Activated CD4-positive, alpha-beta T cell treated with anti-CD3 and anti-CD28 coated beads for 4 hours (primary cell): ENCODE measurements around the gene PPP1R15B.
A peak's percentile ranks its signal among the peaks of the same experiment; 100 is the strongest.

Source experiments
- DNase-seq, 2 donors: peaks; one replicate each; pipeline ENCODE4 v3.0.0-alpha.2; 2020

Gene PPP1R15B

DNA sequence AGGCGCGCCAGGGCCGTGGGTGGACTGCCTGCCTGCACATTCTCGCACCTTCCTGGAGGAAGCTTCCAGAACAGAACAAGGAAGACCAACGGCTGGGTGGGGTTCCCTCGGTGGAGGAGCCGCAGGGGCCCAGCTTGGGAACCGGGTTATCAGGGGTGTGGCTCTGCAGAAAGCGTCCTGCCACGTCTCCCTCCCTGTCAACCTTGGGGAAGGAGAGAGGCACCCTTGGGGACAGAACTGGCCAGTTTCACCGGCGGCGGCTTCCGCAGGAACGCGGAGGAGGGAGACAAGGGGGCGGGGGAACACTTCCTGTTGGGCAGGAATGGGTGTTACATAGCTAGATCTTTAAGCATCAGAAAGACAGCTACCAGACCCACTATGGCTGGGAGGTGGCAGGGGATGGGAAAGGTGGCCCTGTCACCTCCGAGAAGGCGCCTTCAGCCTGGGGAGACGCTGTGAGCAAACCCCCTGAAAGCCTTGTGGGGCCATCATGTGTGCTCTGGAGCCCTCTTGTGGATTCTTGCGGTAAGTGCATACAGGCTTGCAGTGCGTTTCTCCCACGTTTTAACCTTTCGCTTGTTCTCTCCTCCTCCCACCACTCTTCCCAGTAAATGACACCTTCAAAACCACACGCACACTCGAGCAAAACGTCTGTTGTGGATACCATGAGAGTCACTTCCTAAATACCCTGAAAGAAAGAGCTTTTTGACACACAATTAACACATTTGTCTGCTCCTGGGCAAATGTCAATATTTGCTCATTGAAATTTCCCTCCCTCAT is 48.1 kb downstream of the PPP1R15B start:
- DNase-seq: peak; percentile 75 to 79

DNA sequence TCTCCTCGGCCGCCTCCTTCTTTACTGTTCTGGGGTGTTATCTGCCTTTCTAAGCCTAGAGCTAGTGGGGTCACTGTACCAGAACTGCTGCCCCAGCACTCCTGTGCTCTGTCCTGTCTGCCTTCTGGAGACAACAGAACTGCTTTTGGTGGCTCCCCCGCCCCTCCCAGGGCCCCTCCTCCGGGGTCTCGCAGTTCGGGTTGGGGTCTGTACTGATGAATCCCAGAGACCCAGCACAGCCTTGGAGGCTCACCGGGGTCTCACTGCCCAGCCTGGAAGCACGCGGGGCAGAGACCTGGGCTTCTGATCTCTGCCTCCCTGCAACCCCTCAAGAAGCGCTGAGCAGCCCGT is 48.7 kb downstream of the PPP1R15B start:
- DNase-seq: no peak

DNA sequence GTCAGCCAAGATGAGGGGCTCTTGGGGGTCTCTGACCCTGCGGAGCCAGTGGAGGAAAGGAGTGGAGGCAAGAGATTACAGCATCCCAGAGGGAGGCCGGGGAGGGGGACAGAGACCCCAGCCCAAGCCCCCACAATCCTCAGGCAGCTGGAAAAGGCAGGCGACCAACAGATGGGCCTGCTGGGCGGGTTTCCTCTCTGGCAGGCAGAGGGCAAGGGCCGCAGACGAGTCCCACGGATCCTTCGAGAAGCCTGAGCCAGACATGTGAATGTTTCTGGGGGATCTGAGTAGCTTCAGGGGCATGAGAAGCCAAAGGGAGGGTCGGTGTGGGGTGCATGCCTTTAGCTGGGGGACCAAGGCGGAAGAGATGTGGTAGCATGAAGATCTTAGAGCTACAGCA is 49.8 kb downstream of the PPP1R15B start:
- DNase-seq: no peak

DNA sequence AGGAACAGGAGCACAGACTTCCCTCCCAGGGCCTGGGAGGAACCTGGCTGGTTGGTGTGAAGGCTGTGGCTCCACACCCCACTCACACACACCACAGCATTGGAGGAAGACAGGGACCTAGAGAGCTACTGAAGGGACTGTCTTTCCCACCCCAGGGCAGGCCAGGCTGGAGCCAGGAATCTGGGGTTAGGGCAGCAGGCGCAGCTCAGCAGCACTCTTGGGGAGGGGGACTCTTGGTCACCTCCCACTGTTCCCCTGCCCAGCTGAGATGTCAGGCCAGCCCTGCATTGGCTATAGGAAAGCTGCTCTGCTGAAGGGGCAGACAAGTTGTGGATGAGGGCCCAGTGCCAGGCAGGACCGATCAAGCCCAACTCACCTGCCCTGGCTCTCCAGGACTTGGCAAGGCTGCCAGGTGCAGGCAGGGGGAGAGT is 50.3 kb downstream of the PPP1R15B start:
- DNase-seq: no peak

DNA sequence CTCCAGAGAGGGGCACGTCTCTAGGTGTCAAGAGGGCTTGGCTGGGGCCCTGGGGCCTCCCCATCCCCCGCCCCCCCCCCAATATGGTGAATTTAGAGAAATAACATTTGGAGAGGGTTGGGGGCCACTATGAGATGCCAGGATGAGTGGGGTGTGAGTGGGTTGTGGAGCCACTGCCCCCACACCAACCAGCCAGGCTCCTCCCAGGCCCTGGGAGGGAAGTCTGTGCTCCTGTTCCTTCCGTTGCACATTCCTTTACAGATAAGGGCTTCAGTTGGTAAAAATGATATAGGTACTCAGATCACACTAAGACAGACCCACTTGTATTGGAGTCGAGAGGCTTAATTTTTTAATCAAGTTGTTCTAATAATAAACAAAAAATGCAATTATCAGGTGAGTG is 51.3 kb downstream of the PPP1R15B start:
- DNase-seq: no peak

DNA sequence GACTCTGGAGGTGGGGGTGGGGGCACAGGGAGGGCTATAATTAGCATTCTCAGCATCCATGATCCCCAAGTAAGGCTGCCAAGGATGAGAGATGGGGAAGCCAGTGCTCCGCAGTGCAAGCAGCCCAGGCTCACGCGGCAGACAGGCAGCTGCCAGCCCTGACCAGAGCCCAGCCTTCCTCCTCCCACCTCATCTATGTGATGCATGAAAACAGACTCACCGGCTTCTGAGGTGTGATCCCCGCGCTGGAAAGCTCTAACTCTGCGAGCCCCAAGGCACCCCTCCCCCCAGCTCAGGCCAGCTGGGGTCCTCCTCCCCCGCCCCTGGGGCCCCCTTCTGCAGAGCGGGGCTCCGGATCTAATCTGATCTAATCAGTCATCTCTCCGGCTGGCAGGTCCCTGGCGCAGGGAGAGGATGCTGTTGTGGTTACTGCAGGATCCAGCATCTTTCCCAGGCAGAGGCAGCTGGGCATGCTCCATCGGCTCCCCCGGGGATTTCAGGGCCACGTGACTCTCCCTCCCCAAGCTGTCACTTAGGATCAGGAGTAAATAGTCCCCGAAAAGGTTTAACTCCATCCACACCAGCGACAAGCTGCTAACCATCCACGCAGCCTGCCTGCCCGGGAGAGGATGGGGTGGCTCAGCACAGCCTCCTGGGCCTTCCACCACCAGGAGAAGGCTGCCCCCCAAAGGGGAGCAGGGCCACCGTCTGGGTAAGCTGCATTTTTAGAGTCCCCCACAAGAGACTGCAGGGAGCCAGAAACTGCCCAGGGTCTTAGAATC is 52.0 kb downstream of the PPP1R15B start, which contains the start of gene PLEKHA6:
Gene PLEKHA6, minus strand, starts transcription at position 456 of the 782 bp plus-strand sequence. CDS start 86,202 bp downstream, outside the sequence.
- no peak for DNase-seq

DNA sequence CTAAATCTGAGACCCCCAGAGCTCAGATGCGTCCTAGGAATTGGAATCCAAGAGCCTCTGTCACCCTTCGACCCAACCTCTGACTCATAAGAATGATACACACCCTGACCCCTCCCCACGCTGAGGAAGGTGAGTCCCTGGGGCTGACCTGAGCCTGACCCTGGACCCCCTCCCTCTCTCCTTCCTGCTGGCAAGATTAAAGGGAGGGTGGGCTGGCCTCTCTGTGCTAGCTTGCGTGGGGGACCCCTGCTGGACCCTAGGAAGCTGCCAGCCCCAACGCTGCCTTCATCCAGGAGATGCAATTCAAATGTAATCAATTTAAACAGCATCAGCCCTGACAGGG is 52.5 kb downstream of the PPP1R15B start:
- no peak for DNase-seq

DNA sequence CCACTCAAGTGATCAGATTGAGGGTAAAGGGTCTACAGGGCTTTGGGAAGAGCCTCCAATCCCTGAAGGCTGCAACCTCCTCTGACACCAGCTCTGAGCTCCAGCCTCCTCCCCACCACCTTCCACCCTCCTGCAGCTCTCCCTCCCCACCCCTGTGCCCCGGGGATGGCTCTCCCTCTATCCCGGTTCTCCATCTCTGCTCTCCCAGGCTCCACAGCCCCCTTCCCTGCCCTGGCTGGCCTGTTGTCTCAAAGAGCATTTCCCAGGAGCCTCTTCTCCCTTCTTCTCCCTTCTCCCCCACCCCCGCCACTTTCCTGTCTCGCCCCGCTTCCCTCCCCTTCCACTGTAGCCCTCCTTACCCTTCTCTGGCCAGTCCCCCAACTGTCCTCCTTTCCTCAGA is 53.0 kb downstream of the PPP1R15B start:
- DNase-seq: no peak

DNA sequence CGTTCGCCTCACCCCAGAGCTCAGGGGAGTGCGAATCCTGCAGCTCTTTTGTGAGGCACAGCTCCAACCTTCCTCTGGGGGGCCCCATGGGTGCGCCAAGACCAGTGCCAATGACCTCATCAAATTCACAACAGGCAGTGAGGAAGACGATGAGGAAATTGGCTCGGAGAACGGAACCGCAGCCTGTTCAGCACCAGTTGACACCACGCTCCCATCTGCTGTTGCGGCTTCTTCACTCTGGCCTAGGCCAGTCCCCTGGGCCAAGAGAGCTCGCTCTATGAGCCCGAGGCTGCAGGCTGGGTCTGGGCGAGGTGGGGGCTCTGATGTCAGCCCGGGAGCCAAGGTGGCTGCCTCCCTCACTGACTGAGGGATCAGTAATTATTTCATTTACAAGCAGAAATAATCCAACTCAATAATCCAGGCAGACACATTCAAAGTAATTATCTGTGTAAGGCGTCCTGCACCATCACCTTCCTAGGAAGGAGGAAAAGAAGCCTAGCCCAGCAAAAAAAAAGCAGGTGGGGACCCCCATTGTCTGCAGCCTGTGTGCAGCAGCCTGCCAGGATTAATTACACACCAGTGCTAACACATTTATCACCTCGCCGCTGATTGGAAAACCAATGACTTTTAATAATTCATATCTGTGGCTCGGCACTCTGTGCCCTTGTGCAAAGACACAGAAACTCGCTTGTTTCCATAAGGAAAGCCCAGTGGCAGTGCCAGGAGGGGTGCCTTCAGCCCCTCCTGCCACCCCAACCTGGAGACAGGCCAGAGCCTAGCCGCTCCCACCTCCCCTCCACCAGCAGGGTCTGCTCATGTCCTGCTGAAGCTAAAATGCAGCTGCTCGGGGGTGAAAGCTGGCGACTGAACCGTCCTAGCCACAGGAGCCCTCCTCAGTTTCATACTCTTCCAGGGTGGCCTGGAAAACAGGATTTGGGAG is 53.8 kb downstream of the PPP1R15B start:
- DNase-seq: no peak

DNA sequence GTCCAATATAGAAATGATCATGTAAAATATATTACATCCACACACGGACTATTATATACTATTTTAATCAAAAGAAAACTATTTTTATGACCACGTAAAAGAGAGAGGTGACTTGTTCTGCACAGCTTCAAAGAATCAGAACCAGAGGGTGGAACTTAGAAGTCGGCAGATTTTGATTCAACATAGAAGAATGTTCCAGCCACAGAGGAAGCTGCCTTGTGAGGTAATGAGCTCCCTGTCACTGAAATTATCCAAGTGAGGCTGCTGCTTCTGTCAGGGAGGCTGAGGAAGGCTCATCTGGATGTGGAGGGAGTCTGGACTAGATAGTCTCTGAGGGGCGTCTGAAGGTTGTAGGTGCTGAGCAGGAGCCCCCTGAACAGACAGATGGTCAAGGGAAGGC is 54.6 kb downstream of the PPP1R15B start:
- no peak for DNase-seq

DNA sequence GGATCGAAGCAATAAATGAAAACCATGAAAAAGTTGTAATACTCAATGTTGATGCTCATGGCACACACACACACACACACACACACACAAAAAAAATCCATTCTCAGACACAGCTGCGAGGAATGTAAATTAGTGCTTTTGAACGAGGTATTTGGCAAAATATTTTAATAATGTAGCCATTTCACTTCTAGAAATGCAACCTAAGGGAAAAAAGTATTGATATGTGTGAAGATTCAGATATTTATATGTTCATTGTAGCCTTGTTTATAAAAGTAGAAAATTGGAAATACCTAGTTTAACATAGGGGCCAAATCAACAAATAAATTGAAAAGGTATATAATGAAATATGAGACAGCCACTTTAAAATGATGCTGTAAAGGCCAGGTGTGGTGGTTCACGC is 55.7 kb downstream of the PPP1R15B start:
- DNase-seq: no peak

DNA sequence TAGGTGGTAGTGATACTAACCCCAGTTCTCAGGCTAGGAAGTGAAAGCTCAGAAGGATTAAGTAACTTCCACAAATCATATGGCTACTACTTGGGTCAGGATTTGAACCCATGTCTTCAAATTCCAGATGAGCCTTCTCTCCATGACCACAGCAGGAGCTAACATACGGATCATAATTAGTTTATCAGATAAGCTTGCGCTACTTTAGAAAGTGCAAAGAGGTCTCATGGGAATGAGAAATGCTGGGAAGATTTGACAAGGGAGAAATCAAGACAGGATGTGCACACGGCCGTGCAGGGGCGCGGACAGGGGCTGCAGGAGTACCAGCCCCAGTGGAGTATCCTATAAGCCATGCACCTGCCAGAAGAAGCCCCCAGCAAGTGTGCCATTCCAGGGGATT is 57.0 kb downstream of the PPP1R15B start:
- DNase-seq: no peak
